Endothelial cell of umbilical vein (primary cell): ENCODE measurements around the gene ASTN1.

Experiments
- CTCF ChIP-seq, 2 donors: IDR thresholded peaks; 1 replicate in 1 of 2; 2 replicates in 1 of 2; pipeline ENCODE4 v1.5.1; 2011; ENCODE audit warnings: low read length in 2 of 2, mild to moderate bottlenecking in 2 of 2, moderate library complexity in 2 of 2, control low read depth in 1 of 2, inconsistent platforms in 1 of 2, low read depth in 1 of 2; ENCODE audit not compliant: insufficient read depth in 1 of 2; ENCODE audit errors: extremely low read depth in 1 of 2
- EZH2 ChIP-seq: IDR thresholded peaks from 2 replicates; pipeline ENCODE4 v1.6.1; 2012; ENCODE audit warnings: borderline replicate concordance, low read depth, mild to moderate bottlenecking, moderate library complexity, low read length, inconsistent platforms; ENCODE audit not compliant: severe bottlenecking
- FOS ChIP-seq: IDR thresholded peaks from 2 replicates; pipeline ENCODE4 v1.6.1; 2011; ENCODE audit warnings: mild to moderate bottlenecking, low read length, moderate library complexity, borderline replicate concordance; ENCODE audit not compliant: insufficient read depth
- GATA2 ChIP-seq: IDR thresholded peaks from 2 replicates; pipeline ENCODE4 v1.7.0; 2011; ENCODE audit warnings: low read depth, mild to moderate bottlenecking, moderate library complexity, mixed read lengths, low read length; ENCODE audit not compliant: insufficient read length, insufficient read depth
- JUN ChIP-seq: IDR thresholded peaks from 2 replicates; pipeline ENCODE4 v1.6.1; 2011; ENCODE audit warnings: borderline replicate concordance, low read depth; ENCODE audit not compliant: insufficient read length, insufficient read depth
- MAX ChIP-seq: IDR thresholded peaks from 2 replicates; pipeline ENCODE4 v1.6.1; 2011; ENCODE audit not compliant: insufficient read depth, insufficient read length
- MYC ChIP-seq: IDR thresholded peaks from one replicate; pipeline ENCODE4 v1.6.1; 2011; ENCODE audit warnings: mild to moderate bottlenecking, low read depth, low read length
- POLR2A ChIP-seq: IDR thresholded peaks from 2 replicates; pipeline ENCODE4 v1.6.1; 2012; ENCODE audit warnings: low read depth, mild to moderate bottlenecking, control low read depth, low read length
- POLR2AphosphoS5 ChIP-seq: IDR thresholded peaks from 2 replicates; pipeline ENCODE4 v1.6.1; 2012; ENCODE audit warnings: low read depth, mild to moderate bottlenecking, control low read depth, low read length, moderate library complexity; ENCODE audit not compliant: insufficient read depth

DNA sequence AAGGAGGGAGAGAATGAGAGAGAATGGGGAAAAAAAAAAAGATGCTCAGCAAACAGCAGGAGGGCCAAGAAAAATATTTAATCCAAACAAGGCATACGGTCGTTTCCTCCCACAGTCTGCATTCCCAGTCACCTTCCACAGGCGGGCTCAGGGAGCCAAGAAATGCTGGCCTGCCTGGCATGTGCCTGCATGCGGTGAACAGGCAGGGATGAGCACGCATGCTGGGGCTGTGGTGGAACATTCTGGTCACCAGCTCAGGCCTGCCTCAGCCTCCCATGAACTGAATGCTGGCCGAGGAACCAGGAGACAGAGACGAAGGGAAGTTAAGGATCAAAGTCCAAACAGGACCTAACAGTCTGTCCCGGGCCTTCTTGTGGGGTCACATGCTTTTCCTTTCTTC, 335.3 kb downstream of the ASTN1 start:
- no peak for TF ChIP-seq CTCF (IDR thresholded peaks at IDR 0.05; ENCODE audit: extremely low read depth in 1 of 2, insufficient read depth in 1 of 2, low read depth in 1 of 2, low read length in 2 of 2)
- TF ChIP-seq POLR2A = no peak
- TF ChIP-seq POLR2AphosphoS5 = no peak
- TF ChIP-seq EZH2 = no peak
- no peak for TF ChIP-seq FOS
- TF ChIP-seq MYC = no peak
- TF ChIP-seq GATA2 = no peak
- no peak for TF ChIP-seq JUN
- no peak for TF ChIP-seq MAX
